Epithelial cell of prostate (primary cell): Measurements from ENCODE around the gene DYNC1H1.

Experiments used
- DNase-seq: peaks from one replicate; pipeline ENCODE4 v3.0.0-alpha.2; 2011; ENCODE audit warnings: low read depth, low spot score
- H3K27ac ChIP-seq: fragments of 450-650 bp; 2 replicates; pipeline ENCODE4 v1.5.1; 2017; ENCODE audit warnings: mild to moderate bottlenecking

Gene DYNC1H1

GRCh38 chr14:102084931-102085330 lies 120.6 kb downstream of the DYNC1H1 start:
- no peak overlapping the region for H3K27ac ChIP-seq
- no peak for DNase-seq

GRCh38 chr14:102085488-102085887 lies 121.1 kb downstream of the DYNC1H1 start:
- DNase-seq: no peak
- H3K27ac ChIP-seq: peak overlapping the region; percentile 86

GRCh38 chr14:102085948-102086708 lies 121.8 kb downstream of the DYNC1H1 start:
- peak overlapping the region; percentile 86 for H3K27ac ChIP-seq
- no peak for DNase-seq

GRCh38 chr14:102086709-102086971 lies 122.3 kb downstream of the DYNC1H1 start:
- H3K27ac ChIP-seq: peak overlapping the region; percentile 86
- no peak for DNase-seq

- DNase-seq: peak; percentile 50
- peak within 1 kb of the TSS; percentile 86 for H3K27ac ChIP-seq
Measured at GRCh38 chr14:102086972-102087761, 122.8 kb downstream of the DYNC1H1 start, which contains the start of gene HSP90AA1. Gene HSP90AA1, minus strand, starts transcription at chr14:102087044. Its CDS starts 666 bp downstream, at chr14:102086378.

GRCh38 chr14:102087762-102088011 lies 123.3 kb downstream of the DYNC1H1 start:
- no peak for DNase-seq
- H3K27ac ChIP-seq: peak overlapping the region; percentile 86

- DNase-seq: no peak
- peak overlapping the region; percentile 86 for H3K27ac ChIP-seq
Measured at GRCh38 chr14:102088012-102088792, 123.8 kb downstream of the DYNC1H1 start.

GRCh38 chr14:102089621-102090343 lies 125.4 kb downstream of the DYNC1H1 start:
- no peak overlapping the region for H3K27ac ChIP-seq

GRCh38 chr14:102090713-102091112 lies 126.3 kb downstream of the DYNC1H1 start:
- no peak overlapping the region for H3K27ac ChIP-seq
- DNase-seq: no peak

More at GRCh38 chr14:102089621-102090343, 125.4 kb downstream of the DYNC1H1 start:
- no peak for DNase-seq

GRCh38 chr14:102092806-102093205 lies 128.4 kb downstream of the DYNC1H1 start:
- no peak for DNase-seq
- no peak overlapping the region for H3K27ac ChIP-seq

GRCh38 chr14:102094101-102094500 lies 129.7 kb downstream of the DYNC1H1 start:
- DNase-seq: no peak
- H3K27ac ChIP-seq: no peak overlapping the region

GRCh38 chr14:102095231-102095870 lies 131.0 kb downstream of the DYNC1H1 start:
- DNase-seq: no peak
- H3K27ac ChIP-seq: no peak overlapping the region

- no peak for DNase-seq
- no peak overlapping the region for H3K27ac ChIP-seq
Measured at GRCh38 chr14:102095871-102096568, 131.6 kb downstream of the DYNC1H1 start.

- DNase-seq: no peak
- no peak overlapping the region for H3K27ac ChIP-seq
Measured at GRCh38 chr14:102096569-102097188, 132.3 kb downstream of the DYNC1H1 start.

- no peak for DNase-seq
- no peak overlapping the region for H3K27ac ChIP-seq
Measured at GRCh38 chr14:102097441-102098135, 133.2 kb downstream of the DYNC1H1 start.

- no peak for DNase-seq
- H3K27ac ChIP-seq: no peak overlapping the region
Measured at GRCh38 chr14:102103062-102103695, 138.8 kb downstream of the DYNC1H1 start.

GRCh38 chr14:102105369-102105768 lies 141.0 kb downstream of the DYNC1H1 start:
- DNase-seq: no peak
- no peak overlapping the region for H3K27ac ChIP-seq
